K562 (cell line): ENCODE measurements around the gene PLK4. TPM values are rescaled to one million over a fixed set of nuclear protein-coding genes. Genes with fewer than 3 reads are reported as not detected.

Source experiments
- ATAC-seq: fragments of 200-7000 bp; cut with Tn5 transposase; 3 replicates; pipeline ENCODE4 v1.9.1; 2020; ENCODE audit warnings: moderate library complexity
- BruUV-seq: library from RNA; stranded (reverse); fragments of 400-500 nt; replicated peaks from 2 replicates; lab custom pipeline; 2021; lab: Mats Ljungman, UMichigan
- CTCF ChIA-PET: fragments of 300-600 bp; formaldehyde crosslinking; extraction: SDS; loops from one replicate; lab custom pipeline; 2021; ENCODE audit warnings: low intra/inter-chr PET ratio; lab: Yijun Ruan, JAX
- POLR2A ChIA-PET: fragments of 300-600, 350-650 bp; sonication (Branson Sonifier 250); formaldehyde crosslinking; extraction: SDS; loops from one replicate; lab custom pipeline; 2021; ENCODE audit warnings: antibody characterized with exemption, inconsistent platforms; lab: Yijun Ruan, JAX
- DNase-seq, 4 experiments: peaks; one replicate each; pipeline versions ENCODE4 v3.0.0 to v3.0.0-alpha.2; 2011 to 2018; ENCODE audit warnings: low spot score in 3 of 4, mixed read lengths in 3 of 4; ENCODE audit errors: extremely low read depth in 1 of 4
- FAIRE-seq: peaks from 2 replicates; lab custom pipeline; 2011; peaks lifted over from hg19 to GRCh38; lab: Jason Lieb, UNC
- H2AFZ ChIP-seq: 2 replicates; pipeline ENCODE4 v1.6.0; 2011; ENCODE audit warnings: low read depth, low read length, control low read depth, inconsistent platforms
- H3K27ac ChIP-seq: fragments of 200-600 bp; 3 replicates; pipeline ENCODE4 v1.8.0; 2011; ENCODE audit warnings: low read depth, mild to moderate bottlenecking, control low read depth, inconsistent platforms, low read length, moderate library complexity, mixed read lengths; ENCODE audit errors: extremely low read depth
- H3K27me3 ChIP-seq, 2 experiments: fragments of 300-600 bp in 1 of 2; 2 replicates in 1 of 2; 3 replicates in 1 of 2; pipeline versions ENCODE4 v1.6.0 to v1.8.0; 2011; ENCODE audit warnings: inconsistent platforms in 2 of 2, low read length in 2 of 2, mild to moderate bottlenecking in 1 of 2, mixed read lengths in 1 of 2, moderate library complexity in 1 of 2; ENCODE audit not compliant: control insufficient read depth in 2 of 2, insufficient read depth in 2 of 2
- H3K36me3 ChIP-seq: fragments of 300-600 bp; 3 replicates; pipeline ENCODE4 v1.8.0; 2011; ENCODE audit warnings: mild to moderate bottlenecking, low read length, inconsistent platforms; ENCODE audit not compliant: control insufficient read depth, insufficient read depth
- H3K4me1 ChIP-seq, 2 experiments: fragments of 200-600 bp in 1 of 2; replicated peaks in 1 of 2; 2 replicates in 1 of 2; 3 replicates in 1 of 2; pipeline versions ENCODE4 v1.5.1 to v1.8.0; 2011; ENCODE audit warnings: inconsistent platforms in 2 of 2, low read length in 2 of 2, mild to moderate bottlenecking in 1 of 2, mixed read lengths in 1 of 2, moderate library complexity in 1 of 2; ENCODE audit not compliant: control insufficient read depth in 2 of 2, insufficient read depth in 2 of 2
- H3K4me2 ChIP-seq: 2 replicates; pipeline ENCODE4 v1.6.1; 2011; ENCODE audit warnings: low read length, control low read depth, inconsistent platforms, mixed read lengths; ENCODE audit not compliant: insufficient read depth
- H3K4me3 ChIP-seq: fragments of 200-600 bp; sonication (generic), shearing (Covaris generic); 2 replicates; pipeline ENCODE4 v1.5.1; 2016; ENCODE audit warnings: control low read depth, inconsistent platforms
- H3K79me2 ChIP-seq: fragments of 200-600 bp; 3 replicates; pipeline ENCODE4 v1.8.0; 2011; ENCODE audit warnings: low read length, inconsistent platforms; ENCODE audit not compliant: control insufficient read depth, insufficient read depth
- H3K9ac ChIP-seq, 2 experiments: 2 replicates each; pipeline versions ENCODE4 v1.6.0 to v1.6.1; 2011; ENCODE audit warnings: low read depth in 2 of 2, low read length in 2 of 2, control low read depth in 1 of 2, inconsistent platforms in 1 of 2, mild to moderate bottlenecking in 1 of 2, mixed read lengths in 1 of 2; ENCODE audit not compliant: insufficient read depth in 1 of 2
- H3K9me1 ChIP-seq: one replicate; pipeline ENCODE4 v1.6.0; 2011; ENCODE audit warnings: inconsistent platforms, mild to moderate bottlenecking, low read length, moderate library complexity; ENCODE audit not compliant: control insufficient read depth, insufficient read depth
- H3K9me3 ChIP-seq: replicated peaks from 2 replicates; pipeline ENCODE4 v1.5.1; 2011; ENCODE audit warnings: low read depth, low read length, inconsistent platforms; ENCODE audit not compliant: control insufficient read depth, insufficient read depth
- H4K20me1 ChIP-seq: replicated peaks from 2 replicates; pipeline ENCODE4 v1.6.1; 2011; ENCODE audit warnings: low read length, inconsistent platforms, mixed read lengths; ENCODE audit not compliant: control insufficient read depth, insufficient read depth
- FOS ChIP-seq: IDR thresholded peaks from 3 replicates; pipeline ENCODE4 v1.6.1; 2011; ENCODE audit not compliant: insufficient read length; ENCODE audit errors: extremely low read depth
- POLR3G ChIP-seq: IDR thresholded peaks from 2 replicates; pipeline ENCODE4 v1.6.1; 2011; ENCODE audit not compliant: insufficient read length, insufficient replicate concordance; ENCODE audit errors: extremely low read depth
- STAT5A ChIP-seq: IDR thresholded peaks from 2 replicates; pipeline ENCODE4 v1.6.1; 2012; ENCODE audit warnings: low read length, inconsistent platforms, borderline replicate concordance
- ZNF282 ChIP-seq: sonication (generic); formaldehyde crosslinking; IDR thresholded peaks from 2 replicates; pipeline ENCODE4 v1.8.1; 2023; ENCODE audit warnings: missing genetic modification reagents
- WGBS: fragments of 100-300 bp; shearing (Covaris generic); methylation state at CpG from one replicate; pipeline ENCODE4 v1.1.6; 2016; ENCODE audit warnings: low coverage, mixed read lengths; ENCODE audit not compliant: insufficient coverage; ENCODE audit errors: missing lambda C conversion rate; 5-methylcytosine and 5-hydroxymethylcytosine counted together
- in situ Hi-C: fragments of 300-500 bp; cut with MboI; formaldehyde crosslinking; loops from 4 replicates; pipeline ENCODE4 v1.15.0; 2018; ENCODE audit warnings: inconsistent platforms, mixed read lengths
- intact Hi-C: fragments of 100-400 bp; cut with micrococcal nuclease; formaldehyde crosslinking; loops from 2 replicates; pipeline ENCODE4 v1.14.2; 2022
- polyA plus RNA-seq, 8 experiments: library from polyadenylated mRNA; depleted of rRNA in 4 of 8; stranded (reverse) in 5 of 8; unstranded in 3 of 8; fragments of >200 nt; fragmentation: Nextera tagmentation in 2 of 8; fragmentation: Illumina TruSeq in 1 of 8; extraction: Ambion mirVana in 2 of 8; extraction: Trizol in 1 of 8; gene quantifications; 2 replicates each; pipeline versions ENCODE4 v1.2.1 to v1.2.3, GENCODE V29; 2011 to 2014; ENCODE audit warnings: inconsistent platforms in 1 of 8, missing spikeins in 1 of 8
- total RNA-seq, 7 experiments: library from RNA; depleted of rRNA in 6 of 7; stranded (reverse); fragments of >200 nt in 6 of 7; fragmentation: Illumina TruSeq in 2 of 7; extraction: Trizol in 2 of 7; gene quantifications; 2 replicates each; pipeline versions ENCODE4 v1.2.1 to v1.2.3, GENCODE V29; 2011 to 2021; ENCODE audit warnings: low replicate concordance in 1 of 7
- TF ChIP-seq, protein P1 (sequence below): fragments of 250-450 bp; sonication (Bioruptor Pico); IDR thresholded peaks from 2 replicates; pipeline ENCODE4 v1.8.0; 2022; ENCODE audit warnings: inconsistent platforms, mild to moderate bottlenecking, moderate library complexity, borderline replicate concordance

Gene PLK4
- total and polyA plus RNA-seq, 9 of the 15 experiments (the other 6 are each of a cell fraction or from before 2014, with no cell fraction given), result 16.2 to 95.3 (median 54.3) TPM

DNA sequence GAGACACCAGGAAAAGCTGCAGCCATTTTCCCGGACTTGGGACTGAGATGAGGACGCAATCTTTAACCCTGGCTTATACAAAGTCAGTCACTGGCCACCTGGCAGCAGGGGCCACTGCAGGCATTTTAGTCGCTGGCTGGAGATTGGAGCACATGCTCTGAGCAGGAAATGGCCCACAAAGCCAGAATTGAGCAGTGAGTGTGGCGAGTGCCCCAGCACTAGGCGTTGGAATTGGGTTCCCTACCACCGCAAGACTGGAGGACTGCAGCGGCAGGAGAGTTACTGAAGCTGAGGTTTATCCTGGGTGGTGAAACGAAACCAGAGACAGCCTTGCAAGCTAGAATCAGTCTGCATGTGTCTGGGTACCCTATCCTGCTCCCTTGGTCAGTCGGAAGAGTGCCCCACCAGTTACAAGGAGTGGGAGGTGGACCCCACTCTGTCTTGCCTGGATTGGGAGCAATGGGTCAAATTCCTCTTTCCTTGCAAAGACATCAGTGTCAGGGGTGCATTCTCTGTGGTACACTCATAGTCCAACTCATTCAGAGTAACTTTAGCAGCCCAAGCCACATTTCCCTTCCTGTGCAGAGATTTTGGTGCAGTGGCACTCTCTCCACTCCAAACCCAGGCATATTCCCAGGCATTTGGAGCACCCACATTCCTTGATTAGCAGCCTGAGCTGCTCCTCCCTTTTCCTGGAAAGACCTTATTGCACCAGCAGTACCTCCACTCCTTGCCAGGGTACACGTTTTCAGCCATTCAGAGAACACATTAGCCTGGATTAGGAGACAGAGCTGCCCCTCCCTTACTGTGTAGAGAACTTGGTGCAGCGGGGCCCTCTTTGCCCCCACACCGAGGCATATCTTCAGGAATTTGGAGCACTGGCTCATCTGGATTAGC, 36.7 kb upstream of the PLK4 start:
- FAIRE-seq, result peak; percentile 15
- TF ChIP-seq, protein P1, sequence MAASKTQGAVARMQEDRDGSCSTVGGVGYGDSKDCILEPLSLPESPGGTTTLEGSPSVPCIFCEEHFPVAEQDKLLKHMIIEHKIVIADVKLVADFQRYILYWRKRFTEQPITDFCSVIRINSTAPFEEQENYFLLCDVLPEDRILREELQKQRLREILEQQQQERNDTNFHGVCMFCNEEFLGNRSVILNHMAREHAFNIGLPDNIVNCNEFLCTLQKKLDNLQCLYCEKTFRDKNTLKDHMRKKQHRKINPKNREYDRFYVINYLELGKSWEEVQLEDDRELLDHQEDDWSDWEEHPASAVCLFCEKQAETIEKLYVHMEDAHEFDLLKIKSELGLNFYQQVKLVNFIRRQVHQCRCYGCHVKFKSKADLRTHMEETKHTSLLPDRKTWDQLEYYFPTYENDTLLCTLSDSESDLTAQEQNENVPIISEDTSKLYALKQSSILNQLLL (CRISPR knock-in tag), result no peak
- TF ChIP-seq FOS (no peak), STAT5A (0 out of 2 replicates have a peak, but pooled peaks have one; percentile 17), POLR3G (no peak), ZNF282 (no peak)
- POLR2A ChIA-PET, result no interaction called here

More for the DNA sequence above, 36.7 kb upstream of the PLK4 start:
- Histone ChIP-seq H3K27me3 (no peaks in the 10 kb centered on the region), H3K79me2 (no peaks in the 10 kb centered on the region), H3K36me3 (no peaks in the 10 kb centered on the region; the same call in 2 of the 3 replicates), H3K4me2 (peak overlapping the region; percentile 41), H3K9ac (peak overlapping the region in 1 of 2 experiments; percentile 20; a peak in 1 of 4 replicates), H3K9me1 (no peaks in the 10 kb centered on the region), H3K4me1 (peaks cover 15 to 24% of the 10 kb centered on the region in 2 experiments; a peak in 4 of 5 replicates), H2AFZ (no peak overlapping the region), H3K27ac (no peak overlapping the region), H3K9me3 (peaks cover 11% of the 10 kb centered on the region; the same call in 1 of the 2 replicates), H4K20me1 (no peaks in the 10 kb centered on the region), H3K4me3 (no peak overlapping the region)
- ATAC-seq (peak; percentile 57), DNase-seq (peak in 2 of 4 experiments; percentile 7 to 13)
- in situ Hi-C loops, result no loop called here
- intact Hi-C loops, result no loop called here
- CTCF ChIA-PET, result no interaction called here
- 65% methylated on average over 12 of the region's 12 CpGs for WGBS
- BruUV-seq, result no TSS peak
